Measurements from ENCODE around the gene COL11A2.

GRCh38 chr6:33168639-33169038 lies 23.6 kb downstream of the COL11A2 start:
- TF ChIP-seq POLR2A (IDR thresholded peaks at IDR 0.05) (no peak), CTCF (IDR thresholded peaks at IDR 0.05) (no peak)
